GM21360 (cell line): Measurements from ENCODE around the gene SRSF10.

Experiments used
- ATAC-seq: cut with Tn5 transposase; IDR thresholded peaks from one replicate; pipeline ENCODE4 v1.9.1; 2021; ENCODE audit warnings: mild to moderate bottlenecking, moderate library complexity; ENCODE audit not compliant: unreplicated experiment

The SRSF10 gene

GRCh38 chr1:23914921-23915320 lies 65.2 kb downstream of the SRSF10 start:
- ATAC-seq, result no peak
